ENCODE results near the gene DAB2IP. TPM values are rescaled to one million over a fixed set of nuclear protein-coding genes. Genes with fewer than 3 reads are reported as not detected.

DAB2IP gene
- total RNA-seq, 1 experiment from 2014 or later, result 31.0 TPM

DNA sequence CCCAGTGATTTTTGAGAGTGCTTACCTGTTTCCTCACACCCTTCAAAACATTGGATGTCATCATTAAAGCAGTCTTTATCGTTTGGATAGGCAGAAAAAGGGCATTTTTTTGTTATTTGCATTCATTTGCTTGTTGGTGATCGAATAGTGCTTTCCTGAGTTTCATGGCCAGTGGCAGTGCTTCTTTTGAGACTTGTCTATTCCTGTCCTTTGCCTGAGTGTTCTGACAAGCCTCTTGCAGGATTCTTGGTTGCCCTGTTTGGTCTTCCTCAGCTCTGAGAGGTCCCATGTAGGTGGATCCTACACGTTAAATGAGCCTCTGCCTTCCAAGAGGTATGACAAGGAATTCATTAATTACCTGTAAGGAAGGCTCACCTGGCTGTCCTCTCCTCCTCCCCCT is 52.8 kb downstream of the DAB2IP start:
- Histone ChIP-seq H3K79me2 (ENCODE audit: insufficient read depth, low read length) (peaks cover 46% of the 10 kb centered on the region; the same call in 1 of the 2 replicates), H3K9me3 (ENCODE audit: control insufficient read depth in 1 of 2, insufficient read depth in 1 of 2, low read depth in 1 of 2, low read length in 2 of 2) (no peaks in the 10 kb centered on the region), H3K4me2 (ENCODE audit: low read length) (no peak overlapping the region), H3K36me3 (ENCODE audit: control insufficient read depth in 1 of 2, insufficient read depth in 2 of 2, low read length in 2 of 2) (no peaks in the 10 kb centered on the region), H3K9me2 (ENCODE audit: insufficient read depth) (no peaks in the 10 kb centered on the region), H2AFZ (ENCODE audit: low read depth, low read length, poor library complexity, severe bottlenecking) (no peak overlapping the region), H3K27ac (ENCODE audit: low read depth, low read length) (no peak overlapping the region), H3K4me1 (ENCODE audit: control insufficient read depth in 1 of 2, insufficient read depth in 2 of 2, low read length in 2 of 2) (peaks cover 0 to 11% of the 10 kb centered on the region in 2 experiments; a peak in 2 of 4 replicates), H3K4me3 (replicated peaks in 1 of 2; ENCODE audit: low read depth in 1 of 2, low read length in 2 of 2) (no peak overlapping the region), H3K9ac (ENCODE audit: low read length) (no peak overlapping the region), H4K20me1 (ENCODE audit: insufficient read depth) (peaks cover 15% of the 10 kb centered on the region; the same call in 1 of the 2 replicates), H3K27me3 (ENCODE audit: insufficient read depth, low read length) (no peaks in the 10 kb centered on the region)
- ChIA-PET RAD21 (ENCODE audit: low non-redundant PET in 1 of 2, low total read pairs in 2 of 2, uncharacterized antibody in 2 of 2, unreplicated experiment in 2 of 2) (no interaction called here), POLR2A (no interaction called here), CTCF (interaction anchor here (2.4 kb wide), 1 partner anchor 11 kb away, joined by 11 read pairs; no protein-coding TSS in a partner anchor)
- ATAC-seq (no peak), DNase-seq (ENCODE audit: low read depth, low spot score) (no peak)
- TF ChIP-seq, protein P1, sequence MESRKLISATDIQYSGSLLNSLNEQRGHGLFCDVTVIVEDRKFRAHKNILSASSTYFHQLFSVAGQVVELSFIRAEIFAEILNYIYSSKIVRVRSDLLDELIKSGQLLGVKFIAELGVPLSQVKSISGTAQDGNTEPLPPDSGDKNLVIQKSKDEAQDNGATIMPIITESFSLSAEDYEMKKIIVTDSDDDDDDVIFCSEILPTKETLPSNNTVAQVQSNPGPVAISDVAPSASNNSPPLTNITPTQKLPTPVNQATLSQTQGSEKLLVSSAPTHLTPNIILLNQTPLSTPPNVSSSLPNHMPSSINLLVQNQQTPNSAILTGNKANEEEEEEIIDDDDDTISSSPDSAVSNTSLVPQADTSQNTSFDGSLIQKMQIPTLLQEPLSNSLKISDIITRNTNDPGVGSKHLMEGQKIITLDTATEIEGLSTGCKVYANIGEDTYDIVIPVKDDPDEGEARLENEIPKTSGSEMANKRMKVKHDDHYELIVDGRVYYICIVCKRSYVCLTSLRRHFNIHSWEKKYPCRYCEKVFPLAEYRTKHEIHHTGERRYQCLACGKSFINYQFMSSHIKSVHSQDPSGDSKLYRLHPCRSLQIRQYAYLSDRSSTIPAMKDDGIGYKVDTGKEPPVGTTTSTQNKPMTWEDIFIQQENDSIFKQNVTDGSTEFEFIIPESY (IDR thresholded peaks at IDR 0.05; ENCODE audit: extremely low read depth, insufficient replicate concordance, low read length), result no peak
- TF ChIP-seq, protein P2, sequence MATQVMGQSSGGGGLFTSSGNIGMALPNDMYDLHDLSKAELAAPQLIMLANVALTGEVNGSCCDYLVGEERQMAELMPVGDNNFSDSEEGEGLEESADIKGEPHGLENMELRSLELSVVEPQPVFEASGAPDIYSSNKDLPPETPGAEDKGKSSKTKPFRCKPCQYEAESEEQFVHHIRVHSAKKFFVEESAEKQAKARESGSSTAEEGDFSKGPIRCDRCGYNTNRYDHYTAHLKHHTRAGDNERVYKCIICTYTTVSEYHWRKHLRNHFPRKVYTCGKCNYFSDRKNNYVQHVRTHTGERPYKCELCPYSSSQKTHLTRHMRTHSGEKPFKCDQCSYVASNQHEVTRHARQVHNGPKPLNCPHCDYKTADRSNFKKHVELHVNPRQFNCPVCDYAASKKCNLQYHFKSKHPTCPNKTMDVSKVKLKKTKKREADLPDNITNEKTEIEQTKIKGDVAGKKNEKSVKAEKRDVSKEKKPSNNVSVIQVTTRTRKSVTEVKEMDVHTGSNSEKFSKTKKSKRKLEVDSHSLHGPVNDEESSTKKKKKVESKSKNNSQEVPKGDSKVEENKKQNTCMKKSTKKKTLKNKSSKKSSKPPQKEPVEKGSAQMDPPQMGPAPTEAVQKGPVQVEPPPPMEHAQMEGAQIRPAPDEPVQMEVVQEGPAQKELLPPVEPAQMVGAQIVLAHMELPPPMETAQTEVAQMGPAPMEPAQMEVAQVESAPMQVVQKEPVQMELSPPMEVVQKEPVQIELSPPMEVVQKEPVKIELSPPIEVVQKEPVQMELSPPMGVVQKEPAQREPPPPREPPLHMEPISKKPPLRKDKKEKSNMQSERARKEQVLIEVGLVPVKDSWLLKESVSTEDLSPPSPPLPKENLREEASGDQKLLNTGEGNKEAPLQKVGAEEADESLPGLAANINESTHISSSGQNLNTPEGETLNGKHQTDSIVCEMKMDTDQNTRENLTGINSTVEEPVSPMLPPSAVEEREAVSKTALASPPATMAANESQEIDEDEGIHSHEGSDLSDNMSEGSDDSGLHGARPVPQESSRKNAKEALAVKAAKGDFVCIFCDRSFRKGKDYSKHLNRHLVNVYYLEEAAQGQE (IDR thresholded peaks at IDR 0.05; ENCODE audit: low read depth), result no peak
- TF ChIP-seq EZH2phosphoT487 (IDR thresholded peaks at IDR 0.05; ENCODE audit: borderline replicate concordance) (no peak), ZNF274 (IDR thresholded peaks at IDR 0.05; ENCODE audit: low read depth, low read length) (no peak), SIN3A (IDR thresholded peaks at IDR 0.05; ENCODE audit: low read depth) (no peak), RAD21 (IDR thresholded peaks at IDR 0.05; ENCODE audit: low read depth) (no peak), SP1 (IDR thresholded peaks at IDR 0.05; ENCODE audit: low read depth) (no peak), EGR1 (IDR thresholded peaks at IDR 0.05; ENCODE audit: low read depth) (no peak), CBX3 (IDR thresholded peaks at IDR 0.05; ENCODE audit: low read depth) (no peak), JUND (IDR thresholded peaks at IDR 0.05) (no peak), ELF1 (IDR thresholded peaks at IDR 0.05; ENCODE audit: borderline replicate concordance, low read depth) (no peak), SRF (IDR thresholded peaks at IDR 0.05; ENCODE audit: low read depth) (no peak), POLR2AphosphoS5 (IDR thresholded peaks at IDR 0.05; ENCODE audit: low read depth, low read length) (no peak), ZFX (IDR thresholded peaks at IDR 0.05) (no peak), CEBPB (IDR thresholded peaks at IDR 0.05; ENCODE audit: low read depth) (no peak), FOSL1 (IDR thresholded peaks at IDR 0.05; ENCODE audit: low read depth) (no peak), TCF7L2 (IDR thresholded peaks at IDR 0.05; ENCODE audit: borderline replicate concordance, extremely low read depth, insufficient read depth, insufficient read length) (no peak)
- TF ChIP-seq, protein P3, sequence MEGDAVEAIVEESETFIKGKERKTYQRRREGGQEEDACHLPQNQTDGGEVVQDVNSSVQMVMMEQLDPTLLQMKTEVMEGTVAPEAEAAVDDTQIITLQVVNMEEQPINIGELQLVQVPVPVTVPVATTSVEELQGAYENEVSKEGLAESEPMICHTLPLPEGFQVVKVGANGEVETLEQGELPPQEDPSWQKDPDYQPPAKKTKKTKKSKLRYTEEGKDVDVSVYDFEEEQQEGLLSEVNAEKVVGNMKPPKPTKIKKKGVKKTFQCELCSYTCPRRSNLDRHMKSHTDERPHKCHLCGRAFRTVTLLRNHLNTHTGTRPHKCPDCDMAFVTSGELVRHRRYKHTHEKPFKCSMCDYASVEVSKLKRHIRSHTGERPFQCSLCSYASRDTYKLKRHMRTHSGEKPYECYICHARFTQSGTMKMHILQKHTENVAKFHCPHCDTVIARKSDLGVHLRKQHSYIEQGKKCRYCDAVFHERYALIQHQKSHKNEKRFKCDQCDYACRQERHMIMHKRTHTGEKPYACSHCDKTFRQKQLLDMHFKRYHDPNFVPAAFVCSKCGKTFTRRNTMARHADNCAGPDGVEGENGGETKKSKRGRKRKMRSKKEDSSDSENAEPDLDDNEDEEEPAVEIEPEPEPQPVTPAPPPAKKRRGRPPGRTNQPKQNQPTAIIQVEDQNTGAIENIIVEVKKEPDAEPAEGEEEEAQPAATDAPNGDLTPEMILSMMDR (IDR thresholded peaks at IDR 0.05 in 2 of 3, conservative IDR thresholded peaks at IDR 0.05 in 1 of 3; ENCODE audit: borderline replicate concordance in 1 of 3, insufficient read depth in 1 of 3, low read depth in 2 of 3, low read length in 2 of 3), result no peak
- TF ChIP-seq, protein P4, sequence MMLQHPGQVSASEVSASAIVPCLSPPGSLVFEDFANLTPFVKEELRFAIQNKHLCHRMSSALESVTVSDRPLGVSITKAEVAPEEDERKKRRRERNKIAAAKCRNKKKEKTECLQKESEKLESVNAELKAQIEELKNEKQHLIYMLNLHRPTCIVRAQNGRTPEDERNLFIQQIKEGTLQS (IDR thresholded peaks at IDR 0.05), result no peak
- intact Hi-C loops (cut with micrococcal nuclease), result loop anchor here (5.0 kb wide), 1 partner anchor 288 kb away; no protein-coding TSS in a partner anchor
- BruUV-seq (replicated peaks), result no TSS peak

Data from HCT116 (cell line).